HG03354 (cell line): ENCODE results near the gene GSTO2.

Experiments used
- ATAC-seq: cut with Tn5 transposase; IDR thresholded peaks from one replicate; pipeline ENCODE4 v1.9.1; 2021; ENCODE audit warnings: mild to moderate bottlenecking; ENCODE audit not compliant: unreplicated experiment, poor library complexity, severe bottlenecking

GSTO2 gene

DNA sequence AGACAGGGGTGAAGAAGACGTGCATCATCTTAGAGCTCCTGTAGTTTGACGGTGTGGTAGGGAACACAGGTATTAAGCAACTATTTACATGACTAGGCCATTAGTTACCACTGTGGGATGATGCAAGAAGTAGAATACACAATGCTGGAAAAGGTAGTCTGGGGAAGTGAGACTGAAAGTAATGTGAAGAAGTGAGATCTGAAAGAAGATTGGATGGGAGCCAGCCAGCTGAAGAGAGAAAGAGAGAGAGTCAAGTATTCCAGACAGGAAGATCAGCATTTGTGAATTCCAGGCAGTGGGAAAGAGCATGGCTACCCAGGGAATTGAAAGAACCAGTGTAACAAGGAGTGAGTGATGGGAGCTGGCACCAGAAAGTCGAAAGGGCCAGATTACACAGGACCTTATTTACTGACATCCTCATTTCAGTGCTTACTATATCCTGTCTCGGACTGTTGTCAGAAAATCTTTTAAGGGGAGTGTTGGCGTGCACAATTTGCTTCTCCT lies 80.7 kb downstream of the GSTO2 start:
- ATAC-seq = peak; percentile 52

DNA sequence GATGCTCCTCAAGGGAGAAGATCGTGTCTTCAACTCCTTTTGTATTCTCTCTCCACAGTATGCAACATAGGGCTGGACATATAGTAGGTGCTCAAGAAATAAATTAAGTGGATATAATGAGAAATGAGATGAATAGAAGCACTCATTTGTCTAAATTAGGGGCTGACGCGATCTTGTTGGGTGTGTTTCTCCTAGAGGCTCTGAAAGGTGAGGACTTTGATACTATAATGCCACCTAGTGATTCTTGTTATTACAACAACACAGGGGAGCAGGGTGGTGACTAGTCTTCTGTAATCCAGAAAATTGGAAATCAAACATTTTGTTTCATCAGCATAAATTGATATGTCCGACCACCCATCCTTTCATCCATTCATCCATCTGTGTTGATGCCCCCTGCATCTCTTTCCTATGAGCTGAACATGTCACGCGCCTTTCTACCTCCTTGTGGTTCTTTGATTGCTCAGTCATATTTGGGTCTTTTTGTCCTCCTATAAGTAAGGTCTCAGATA lies 81.2 kb downstream of the GSTO2 start:
- peak; percentile 51 for ATAC-seq

DNA sequence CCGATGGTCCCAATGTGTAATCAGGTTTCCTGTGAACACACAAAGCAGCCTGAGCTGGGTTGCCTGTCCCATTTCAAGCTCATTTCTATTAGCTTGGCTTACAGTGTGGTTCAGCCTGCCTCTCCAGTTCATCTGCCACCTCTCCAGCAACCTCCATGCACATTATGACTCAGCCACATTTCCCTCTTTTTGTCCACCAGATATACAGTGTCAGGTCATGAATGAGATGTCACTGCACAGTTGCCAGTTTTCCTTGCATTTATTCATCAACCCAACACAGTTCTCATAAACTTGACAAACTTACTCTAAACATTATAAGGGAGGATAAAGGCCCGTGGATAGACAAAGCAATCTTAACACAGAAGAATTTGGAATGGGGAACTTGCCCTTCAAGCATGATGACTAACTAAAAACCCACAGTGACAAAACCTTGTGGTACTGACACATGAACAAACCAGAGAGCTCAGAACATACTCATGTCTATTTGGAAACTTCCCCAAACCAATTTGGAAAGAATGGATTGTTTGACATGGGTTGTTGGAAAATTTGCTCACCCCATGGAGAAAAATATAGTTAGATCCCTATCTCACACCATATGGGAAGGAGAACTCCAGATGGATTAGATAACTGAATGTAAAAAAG lies 82.2 kb downstream of the GSTO2 start:
- no peak for ATAC-seq

DNA sequence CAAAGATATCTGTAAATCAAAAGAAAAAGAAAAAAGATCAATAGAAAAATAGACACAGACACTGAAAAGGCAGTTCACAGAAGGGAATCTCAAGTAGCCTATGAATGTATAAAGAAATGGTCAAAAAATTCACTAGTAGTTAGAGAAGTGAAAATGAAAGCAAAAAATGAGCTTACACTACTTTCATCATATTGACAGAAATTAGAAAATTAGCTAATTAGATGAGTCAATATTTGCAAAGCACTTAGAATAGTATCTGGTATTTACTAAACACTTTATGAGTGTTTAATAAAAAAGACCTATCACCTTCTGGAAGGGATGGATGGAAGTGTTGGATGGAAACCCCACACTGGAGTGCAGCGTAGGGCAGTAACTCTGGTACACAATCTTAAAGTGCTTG lies 82.9 kb downstream of the GSTO2 start:
- ATAC-seq = peak; percentile 26

DNA sequence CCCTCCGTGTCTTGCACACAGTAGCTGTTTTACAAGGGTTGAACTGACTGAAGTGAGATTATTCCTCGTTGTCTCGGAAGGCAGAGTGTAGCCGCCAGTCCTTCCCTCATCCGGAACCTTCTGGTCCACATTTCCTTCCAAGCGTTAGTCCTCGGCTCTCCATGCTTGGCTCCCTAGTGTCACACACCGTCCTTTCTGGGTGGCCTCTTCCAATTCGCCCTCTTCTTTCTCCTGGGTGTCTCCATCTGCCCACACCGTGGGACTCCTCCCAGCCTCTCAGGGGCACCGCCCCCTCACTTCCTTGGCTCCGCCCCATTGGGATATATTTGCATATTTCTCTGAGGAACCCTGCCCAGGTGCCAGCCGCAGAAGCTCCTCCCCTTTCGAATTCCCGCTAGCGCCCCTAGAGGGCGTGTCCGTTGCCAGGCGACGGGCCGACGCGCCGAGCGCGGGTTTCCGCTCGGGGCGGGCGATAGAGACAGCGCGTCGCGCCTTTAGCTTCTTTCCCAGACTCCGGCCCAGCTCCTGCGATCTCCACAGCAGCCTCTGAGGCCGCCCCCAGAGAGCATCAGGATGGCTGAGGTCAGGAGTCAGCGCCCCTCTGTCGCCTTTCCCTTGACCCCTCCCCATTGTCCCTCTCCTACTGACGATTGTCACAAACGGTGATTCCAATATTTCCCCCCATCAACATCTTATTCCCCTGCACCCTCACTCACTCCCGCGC lies 84.5 kb downstream of the GSTO2 start, which contains the start of gene CFAP58:
Gene CFAP58 (plus strand): TSS at position 509 of the 724 bp plus-strand sequence. CDS start 65 bp downstream, at position 574.
- ATAC-seq = peak; percentile 67
